NCI-H1105 treated with DMSO at 0.1 percent for 48 hours (cell line): ENCODE results near the gene ATP8B4.

Source experiments
- DNase-seq: peaks from one replicate; lab custom pipeline; 2025; lab: John Stamatoyannopoulos, UW

Gene ATP8B4

GRCh38 chr15:49855917-49856637 lies 263.0 kb downstream of the ATP8B4 start:
- DNase-seq: no peak

DNA sequence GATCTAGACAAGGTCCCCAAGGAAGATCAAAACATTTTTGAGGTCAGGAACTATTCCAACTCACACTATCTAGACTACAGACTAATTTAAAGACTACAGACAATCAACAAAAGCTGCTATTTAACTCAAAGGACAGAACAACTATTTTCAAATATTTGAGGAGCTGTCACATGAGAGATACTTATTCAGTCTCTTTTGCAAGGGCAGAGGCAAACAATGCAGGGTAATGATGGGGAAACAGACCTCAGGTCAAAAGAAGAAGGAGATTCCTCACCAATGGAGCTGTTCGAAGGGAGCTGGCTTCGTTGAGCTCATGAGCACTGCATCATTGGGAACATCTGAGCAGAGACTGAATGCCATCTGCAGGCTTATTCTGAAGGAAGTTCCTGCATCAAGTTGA lies 266.3 kb downstream of the ATP8B4 start:
- DNase-seq: no peak

DNA sequence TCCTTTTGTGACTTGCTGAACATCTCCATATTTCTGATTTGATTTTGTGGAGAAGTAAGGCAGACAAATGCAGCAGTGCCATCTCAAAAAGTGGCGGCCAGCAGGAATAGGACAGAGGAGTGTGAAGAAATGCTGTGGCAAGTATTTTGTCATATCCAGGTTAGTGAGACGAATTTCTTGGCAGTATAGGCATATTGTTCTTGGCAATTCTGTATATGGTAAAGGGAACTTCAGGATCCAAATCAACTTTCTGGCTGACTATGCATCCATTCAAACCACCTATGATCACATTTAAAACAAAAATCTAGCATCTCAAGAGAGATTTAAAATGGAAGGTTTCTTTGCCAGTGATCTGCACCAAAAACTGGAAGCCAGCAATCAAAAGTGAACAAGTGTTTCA lies 270.2 kb downstream of the ATP8B4 start:
- DNase-seq: no peak

DNA sequence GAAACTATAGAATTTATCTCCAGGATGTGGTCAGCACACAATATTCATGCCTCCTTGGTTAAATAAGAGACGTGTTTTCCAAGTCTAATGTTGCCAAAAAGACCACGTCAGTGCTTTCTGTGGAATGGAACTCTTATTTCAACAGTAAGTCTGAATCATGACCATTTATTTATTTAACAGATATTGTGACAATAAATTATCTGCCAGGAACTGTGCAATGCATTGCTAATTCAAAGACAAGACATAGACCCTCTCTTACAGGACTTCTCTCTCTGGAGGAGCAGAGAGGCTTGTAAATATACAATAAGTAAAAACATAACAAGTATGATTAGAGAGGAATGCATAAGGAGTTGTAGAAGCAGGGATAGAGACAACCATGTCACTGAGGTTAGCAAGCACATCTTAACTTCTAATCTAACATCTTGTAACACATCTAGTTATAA lies 270.7 kb downstream of the ATP8B4 start:
- no peak for DNase-seq

DNA sequence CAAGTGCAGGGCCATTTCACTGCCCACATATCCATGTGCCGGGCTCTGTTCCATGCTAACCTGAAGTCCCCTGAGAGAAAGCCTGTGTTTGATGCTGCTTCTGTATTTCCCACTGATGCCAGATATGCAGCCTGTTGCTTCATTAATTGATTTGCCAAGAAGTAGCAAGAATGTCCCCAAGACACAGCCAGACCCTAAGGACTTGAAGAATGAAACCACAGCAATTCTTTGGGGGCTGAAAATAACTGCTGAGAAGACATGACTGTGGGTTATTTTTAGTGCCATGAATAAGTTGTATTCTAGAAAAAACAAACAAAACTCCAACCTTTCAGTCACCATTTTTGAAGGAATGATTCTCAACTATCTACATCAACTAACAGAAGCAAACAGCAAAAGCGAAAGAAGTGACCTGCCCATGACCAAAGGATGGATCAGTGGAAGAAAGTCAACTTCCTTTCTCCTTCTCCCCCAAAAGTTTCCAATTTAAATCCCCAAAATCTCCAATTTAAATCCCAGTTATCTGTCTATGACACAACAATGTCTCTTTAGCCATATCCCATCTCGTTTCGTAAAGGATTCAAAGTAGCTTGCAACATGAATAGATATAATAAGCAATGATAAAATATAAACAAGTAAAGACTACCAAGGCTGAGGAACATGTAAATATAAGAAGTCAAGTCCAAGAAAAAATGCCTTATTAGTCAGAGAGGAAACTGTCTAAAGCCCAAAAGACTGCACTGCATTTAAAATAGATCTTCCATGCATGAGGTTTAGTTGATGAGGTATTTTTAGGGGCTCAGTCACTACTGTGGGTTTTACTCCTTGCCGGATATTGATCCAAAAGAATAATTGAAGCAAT lies 271.4 kb downstream of the ATP8B4 start:
- DNase-seq: no peak

DNA sequence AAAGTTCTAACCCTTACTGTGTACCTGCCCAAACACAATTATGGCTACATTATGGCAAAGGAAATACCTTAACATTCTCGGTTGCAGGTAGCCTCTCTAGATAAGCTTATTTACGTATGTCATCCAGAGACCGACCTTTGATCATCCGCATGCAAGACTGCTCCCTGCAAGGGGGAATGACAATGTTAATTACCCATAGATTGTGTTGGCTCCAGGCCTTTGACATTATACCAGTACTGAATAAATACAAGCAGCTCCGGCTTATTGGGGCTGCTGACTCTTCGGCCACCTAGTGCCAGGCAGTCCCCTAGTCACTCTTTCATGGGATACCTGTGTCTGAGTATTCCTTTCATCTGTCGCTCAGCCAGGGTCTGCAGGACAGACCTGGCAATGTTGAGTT lies 274.6 kb downstream of the ATP8B4 start:
- DNase-seq: no peak

- no peak for DNase-seq
Measured at GRCh38 chr15:49843725-49844124, 275.3 kb downstream of the ATP8B4 start.

GRCh38 chr15:49842031-49842730 lies 276.9 kb downstream of the ATP8B4 start:
- no peak for DNase-seq

- DNase-seq: no peak
Measured at GRCh38 chr15:49832511-49832910, 286.5 kb downstream of the ATP8B4 start.

- no peak for DNase-seq
Measured at GRCh38 chr15:49831206-49831965, 287.6 kb downstream of the ATP8B4 start.

DNA sequence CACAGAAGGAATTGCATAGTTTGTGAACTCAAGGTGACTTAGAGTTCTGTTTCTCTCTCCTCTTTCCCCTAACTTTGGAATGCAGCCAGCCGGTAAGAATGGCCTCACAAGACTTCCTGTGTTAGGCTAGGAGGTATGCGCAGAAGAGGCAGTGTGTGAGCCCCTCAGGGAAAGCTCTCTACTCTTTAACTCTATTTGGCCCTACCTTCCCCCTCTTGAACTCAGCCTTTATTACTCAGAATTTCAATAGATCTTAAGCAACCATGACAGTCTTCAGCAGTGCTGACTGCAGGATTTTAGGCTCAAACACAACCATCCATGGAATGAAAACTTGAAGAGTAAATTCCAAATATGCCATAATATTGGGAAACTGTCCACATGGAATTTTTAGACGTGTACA lies 288.6 kb downstream of the ATP8B4 start:
- DNase-seq: no peak

GRCh38 chr15:49827311-49827710 lies 291.7 kb downstream of the ATP8B4 start:
- DNase-seq: no peak

GRCh38 chr15:49826640-49827234 lies 292.3 kb downstream of the ATP8B4 start:
- DNase-seq: no peak

DNA sequence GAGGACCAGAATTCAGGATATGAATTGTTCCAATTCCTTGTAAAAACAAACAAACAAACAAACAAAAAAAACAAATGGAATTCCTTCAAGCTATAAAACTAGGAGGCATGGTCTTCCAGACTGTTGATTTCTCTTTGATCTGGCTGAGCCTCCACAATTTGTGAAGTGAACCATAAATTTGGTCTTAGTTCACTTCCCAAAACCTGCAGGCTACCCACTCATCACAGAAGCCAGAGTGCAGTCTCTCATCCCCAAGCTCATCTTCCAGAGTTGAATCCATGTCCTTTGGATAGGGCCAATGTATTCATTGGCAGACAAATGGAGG lies 294.3 kb downstream of the ATP8B4 start:
- DNase-seq: no peak

DNA sequence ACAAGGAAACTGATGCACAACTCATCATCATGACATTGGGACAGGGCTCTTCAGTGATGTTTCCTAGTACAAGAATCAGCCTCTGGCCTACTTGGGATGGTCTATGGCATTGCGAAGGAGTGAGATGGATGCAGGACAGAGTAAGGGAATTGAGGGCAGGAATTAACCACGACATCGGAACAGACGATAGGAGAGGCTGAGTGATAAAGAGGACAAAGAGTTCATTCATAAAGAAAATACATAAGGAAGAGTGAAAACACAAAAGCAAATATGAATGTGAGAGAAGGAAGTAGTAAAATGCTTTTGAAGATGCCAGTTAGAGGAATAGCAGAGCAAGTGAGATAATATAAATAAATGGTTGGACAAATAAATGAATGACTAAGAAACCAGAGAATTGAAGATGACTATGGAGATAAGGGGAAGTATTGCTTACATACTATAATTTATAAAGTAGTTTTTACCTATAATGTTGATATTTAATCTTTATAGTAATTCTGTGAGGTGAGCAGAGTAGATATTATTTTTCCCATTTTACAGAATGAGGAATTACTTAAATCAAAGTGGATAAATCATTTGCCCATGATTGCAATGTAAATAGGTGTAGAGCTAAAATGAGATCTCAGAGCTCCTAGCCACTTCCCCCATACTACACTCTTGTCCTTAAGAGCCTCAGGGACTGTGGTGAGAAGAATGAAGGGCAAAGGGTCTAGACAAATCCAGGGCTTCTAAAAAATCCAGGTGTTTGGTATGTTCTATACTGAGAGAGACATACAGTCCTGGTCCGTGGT lies 294.9 kb downstream of the ATP8B4 start:
- no peak for DNase-seq

GRCh38 chr15:49817100-49817499 lies 301.9 kb downstream of the ATP8B4 start:
- DNase-seq: no peak

- DNase-seq: no peak
Measured at GRCh38 chr15:49815950-49816349, 303.1 kb downstream of the ATP8B4 start.

- no peak for DNase-seq
Measured at GRCh38 chr15:49815526-49815925, 303.5 kb downstream of the ATP8B4 start.

- no peak for DNase-seq
Measured at GRCh38 chr15:49814709-49815108, 304.3 kb downstream of the ATP8B4 start.

GRCh38 chr15:49813625-49814024 lies 305.4 kb downstream of the ATP8B4 start:
- no peak for DNase-seq

DNA sequence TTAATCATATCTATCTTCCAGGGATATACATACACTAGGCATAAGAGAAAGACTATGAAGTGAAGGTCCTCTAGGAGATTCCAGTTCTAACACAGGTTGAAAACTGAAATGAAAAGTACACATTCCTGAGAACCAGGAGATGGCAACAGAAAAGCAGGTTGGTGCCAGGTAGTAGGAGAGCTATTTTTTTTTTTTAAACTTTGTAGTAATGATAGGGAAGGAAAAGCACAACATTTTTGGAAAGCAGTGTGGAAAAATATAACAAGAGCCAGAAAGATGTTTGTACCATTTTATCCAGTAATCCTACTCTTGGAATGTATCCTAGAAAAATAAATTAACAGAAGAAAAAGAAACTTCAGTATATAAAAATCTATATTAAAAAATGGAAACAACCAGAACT lies 308.3 kb downstream of the ATP8B4 start:
- DNase-seq: no peak
